Measurements from ENCODE around the gene CCDC7.

GRCh38 chr10:32891261-32891660 lies 445.3 kb downstream of the CCDC7 start:
- TF ChIP-seq CTCF (IDR thresholded peaks at IDR 0.05; ENCODE audit: poor library complexity) = no peak
- TF ChIP-seq EZH2 (IDR thresholded peaks at IDR 0.05; ENCODE audit: borderline replicate concordance) = no peak
- TF ChIP-seq EZH2phosphoT487 (IDR thresholded peaks at IDR 0.05; ENCODE audit: low read depth, severe bottlenecking, unreplicated experiment) = no peak
